CD1c-positive myeloid dendritic cell (primary cell): ENCODE results near the gene TRNP1.

ENCODE experiments used
- DNase-seq: peaks from one replicate; pipeline ENCODE4 v3.0.0-alpha.2; 2016; ENCODE audit errors: extremely low spot score

The TRNP1 gene

GRCh38 chr1:27001570-27002360 lies 8.3 kb downstream of the TRNP1 start:
- peak; percentile 96 for DNase-seq

- no peak for DNase-seq
Measured at GRCh38 chr1:27003745-27004470, 10.4 kb downstream of the TRNP1 start.

GRCh38 chr1:27004471-27005165 lies 11.1 kb downstream of the TRNP1 start:
- no peak for DNase-seq

GRCh38 chr1:27005166-27005530 lies 11.7 kb downstream of the TRNP1 start:
- no peak for DNase-seq

- no peak for DNase-seq
Measured at GRCh38 chr1:27005648-27006496, 12.4 kb downstream of the TRNP1 start.

- no peak for DNase-seq
Measured at GRCh38 chr1:27006683-27007082, 13.2 kb downstream of the TRNP1 start.

- DNase-seq = no peak
Measured at GRCh38 chr1:27007909-27008582, 14.6 kb downstream of the TRNP1 start.

- DNase-seq = no peak
Measured at GRCh38 chr1:27009601-27010197, 16.2 kb downstream of the TRNP1 start.

- no peak for DNase-seq
Measured at GRCh38 chr1:27010226-27010994, 16.9 kb downstream of the TRNP1 start.

- DNase-seq = peak; percentile 30
Measured at GRCh38 chr1:27011058-27011764, 17.7 kb downstream of the TRNP1 start.

GRCh38 chr1:27011976-27012563 lies 18.6 kb downstream of the TRNP1 start:
- DNase-seq = no peak

- peak; percentile 52 for DNase-seq
Measured at GRCh38 chr1:27015260-27015659, 21.8 kb downstream of the TRNP1 start.

GRCh38 chr1:27016376-27016775 lies 22.9 kb downstream of the TRNP1 start:
- DNase-seq = no peak

- no peak for DNase-seq
Measured at GRCh38 chr1:27017207-27017606, 23.7 kb downstream of the TRNP1 start.

- no peak for DNase-seq
Measured at GRCh38 chr1:27018316-27018715, 24.8 kb downstream of the TRNP1 start.

- no peak for DNase-seq
Measured at GRCh38 chr1:27021354-27022031, 28.0 kb downstream of the TRNP1 start.

GRCh38 chr1:27025718-27026117 lies 32.2 kb downstream of the TRNP1 start:
- no peak for DNase-seq
